Fibroblast of lung (primary cell): Measurements from ENCODE around the gene SAMSN1. TPM values are rescaled to one million over a fixed set of nuclear protein-coding genes. Genes with fewer than 3 reads are reported as not detected.

Source experiments
- DNase-seq, 2 donors: peaks; one replicate each; pipeline versions ENCODE4 v3.0.0 to v3.0.0-alpha.2; 2010; ENCODE audit warnings: low read depth in 2 of 2
- H2AFZ ChIP-seq: 2 replicates; pipeline ENCODE4 v1.5.1; 2012; ENCODE audit warnings: low read length, control low read depth, inconsistent platforms
- H3K27ac ChIP-seq: 2 replicates; pipeline ENCODE4 v1.5.1; 2011; ENCODE audit warnings: low read length, control low read depth; ENCODE audit not compliant: insufficient read depth
- H3K27me3 ChIP-seq: 2 replicates; pipeline ENCODE4 v1.5.1; 2011; ENCODE audit warnings: mild to moderate bottlenecking, low read length; ENCODE audit not compliant: control insufficient read depth, insufficient read depth
- H3K36me3 ChIP-seq: 2 replicates; pipeline ENCODE4 v1.5.1; 2011; ENCODE audit warnings: low read length; ENCODE audit not compliant: control insufficient read depth, insufficient read depth
- H3K4me1 ChIP-seq: 2 replicates; pipeline ENCODE4 v1.5.1; 2011; ENCODE audit warnings: low read length; ENCODE audit not compliant: control insufficient read depth, insufficient read depth; ENCODE audit errors: extremely low read depth
- H3K4me2 ChIP-seq: 2 replicates; pipeline ENCODE4 v1.5.1; 2011; ENCODE audit warnings: low read length, control low read depth; ENCODE audit not compliant: insufficient read depth; ENCODE audit errors: extremely low read depth
- H3K4me3 ChIP-seq, 4 experiments: fragments of 200-600 bp in 1 of 4; sonication (generic) in 1 of 4; replicated peaks in 1 of 4; 2 replicates each; pipeline ENCODE4 v1.5.1; 2011 to 2016; ENCODE audit warnings: low read length in 4 of 4, low read depth in 3 of 4, mild to moderate bottlenecking in 3 of 4, control low read depth in 2 of 4, inconsistent platforms in 1 of 4, mixed read lengths in 1 of 4; ENCODE audit not compliant: insufficient read depth in 1 of 4; ENCODE audit errors: control extremely low read depth in 1 of 4
- H3K79me2 ChIP-seq: 2 replicates; pipeline ENCODE4 v1.5.1; 2012; ENCODE audit warnings: mild to moderate bottlenecking, low read length, inconsistent platforms; ENCODE audit not compliant: control insufficient read depth, insufficient read depth
- H3K9ac ChIP-seq: 2 replicates; pipeline ENCODE4 v1.5.1; 2011; ENCODE audit warnings: mild to moderate bottlenecking, low read length, control low read depth; ENCODE audit not compliant: insufficient read depth
- H3K9me3 ChIP-seq: 2 replicates; pipeline ENCODE4 v1.5.1; 2012; ENCODE audit warnings: low read depth, low read length; ENCODE audit not compliant: control insufficient read depth, insufficient read depth
- H4K20me1 ChIP-seq: 2 replicates; pipeline ENCODE4 v1.5.1; 2011; ENCODE audit warnings: low read length; ENCODE audit not compliant: control insufficient read depth, insufficient read depth; ENCODE audit errors: extremely low read depth
- CTCF ChIP-seq, 2 donors: IDR thresholded peaks in 1 of 2; conservative IDR thresholded peaks in 1 of 2; 1 replicate in 1 of 2; 2 replicates in 1 of 2; pipeline ENCODE4 v1.5.1; 2011 to 2012; ENCODE audit warnings: low read length in 2 of 2, control low read depth in 1 of 2, inconsistent platforms in 1 of 2, low read depth in 1 of 2, mild to moderate bottlenecking in 1 of 2
- EZH2 ChIP-seq: IDR thresholded peaks from 2 replicates; pipeline ENCODE4 v1.5.1; 2012; ENCODE audit warnings: low read length, control low read depth, mild to moderate bottlenecking; ENCODE audit errors: missing control alignments
- polyA plus RNA-seq, 2 donors: library from polyadenylated mRNA; depleted of rRNA in 1 of 2; stranded (reverse) in 1 of 2; unstranded in 1 of 2; fragments of >200 nt; gene quantifications; 2 replicates each; pipeline ENCODE4 v1.2.1, GENCODE V29; 2011 to 2012; ENCODE audit warnings: missing spikeins in 1 of 2
- total RNA-seq: library from RNA; depleted of rRNA; stranded (reverse); fragments of >200 nt; gene quantifications from 2 replicates; pipeline ENCODE4 v1.2.1, GENCODE V29; 2014

Gene SAMSN1
- total and polyA plus RNA-seq, 2 donors (not counting 1 experiment from before 2014, with no cell fraction given): not detected

- no peaks in the 10 kb centered on the region for H3K79me2 ChIP-seq
- H3K9ac ChIP-seq: no peak overlapping the region
- H3K27ac ChIP-seq: no peak overlapping the region
- H3K9me3 ChIP-seq: no peaks in the 10 kb centered on the region
- no peak overlapping the region for H3K4me3 ChIP-seq
- H2AFZ ChIP-seq: no peak overlapping the region
- no peak for DNase-seq
- H3K4me2 ChIP-seq: no peak overlapping the region
- no peaks in the 10 kb centered on the region for H3K4me1 ChIP-seq
- H3K27me3 ChIP-seq: no peaks in the 10 kb centered on the region
- H3K36me3 ChIP-seq: no peaks in the 10 kb centered on the region
- TF ChIP-seq EZH2 (no peak), CTCF (conservative IDR thresholded peaks at IDR 0.05 in 1 of 2, IDR thresholded peaks at IDR 0.05 in 1 of 2; ENCODE audit: low read depth in 1 of 2, low read length in 2 of 2) (no peak)
- H4K20me1 ChIP-seq: no peaks in the 10 kb centered on the region
These were observed 93.3 kb downstream of the SAMSN1 start for GRCh38 chr21:14452727-14453241.

GRCh38 chr21:14452031-14452726 lies 93.9 kb downstream of the SAMSN1 start:
- DNase-seq: no peak
- no peaks in the 10 kb centered on the region for H3K9me3 ChIP-seq
- no peaks in the 10 kb centered on the region for H3K4me1 ChIP-seq
- no peaks in the 10 kb centered on the region for H3K27me3 ChIP-seq
- H3K9ac ChIP-seq: no peak overlapping the region
- no peaks in the 10 kb centered on the region for H3K36me3 ChIP-seq
- no peaks in the 10 kb centered on the region for H3K79me2 ChIP-seq
- no peak for TF ChIP-seq CTCF (conservative IDR thresholded peaks at IDR 0.05 in 1 of 2, IDR thresholded peaks at IDR 0.05 in 1 of 2; ENCODE audit: low read depth in 1 of 2, low read length in 2 of 2)
- TF ChIP-seq EZH2: no peak
- H3K27ac ChIP-seq: no peak overlapping the region
- H4K20me1 ChIP-seq: no peaks in the 10 kb centered on the region
- no peak overlapping the region for H3K4me3 ChIP-seq
- H2AFZ ChIP-seq: no peak overlapping the region
- H3K4me2 ChIP-seq: no peak overlapping the region

- Histone ChIP-seq H3K9me3 (no peaks in the 10 kb centered on the region), H2AFZ (no peak overlapping the region), H4K20me1 (no peaks in the 10 kb centered on the region), H3K36me3 (no peaks in the 10 kb centered on the region), H3K4me2 (no peak overlapping the region), H3K9ac (no peak overlapping the region), H3K4me3 (no peak overlapping the region), H3K4me1 (no peaks in the 10 kb centered on the region), H3K79me2 (no peaks in the 10 kb centered on the region), H3K27me3 (no peaks in the 10 kb centered on the region), H3K27ac (no peak overlapping the region)
- no peak for TF ChIP-seq CTCF (conservative IDR thresholded peaks at IDR 0.05 in 1 of 2, IDR thresholded peaks at IDR 0.05 in 1 of 2; ENCODE audit: low read depth in 1 of 2, low read length in 2 of 2)
- TF ChIP-seq EZH2: no peak
- no peak for DNase-seq
These were observed 94.6 kb downstream of the SAMSN1 start for GRCh38 chr21:14451546-14451945.
